H1 (cell line): ENCODE data around the gene PGBD4. TPM values are rescaled to one million over a fixed set of nuclear protein-coding genes. Genes with fewer than 3 reads are reported as not detected.

Experiments
- CTCF ChIA-PET: fragments of 300-600 bp; sonication (Branson Sonifier 250); formaldehyde crosslinking; loops from one replicate; lab custom pipeline; 2021; ENCODE audit not compliant: partially characterized antibody; lab: Charles Lee
- POLR2A ChIA-PET: fragments of 300-600 bp; sonication (Branson Sonifier 250); formaldehyde crosslinking; loops from one replicate; lab custom pipeline; 2021; ENCODE audit warnings: inconsistent platforms; ENCODE audit not compliant: partially characterized antibody; lab: Charles Lee
- DNase-seq, 2 experiments: peaks; one replicate each; pipeline versions ENCODE4 v3.0.0 to v3.0.0-alpha.2; 2010 to 2022; ENCODE audit warnings: low spot score in 2 of 2, low read depth in 1 of 2, mixed read lengths in 1 of 2
- FAIRE-seq: peaks from 2 replicates; lab custom pipeline; 2011; peaks lifted over from hg19 to GRCh38; lab: Jason Lieb, UNC
- H2AFZ ChIP-seq: 2 replicates; pipeline ENCODE4 v1.8.1; 2012; ENCODE audit warnings: low read length, inconsistent platforms
- H2AK5ac ChIP-seq: 2 replicates; pipeline ENCODE4 v1.6.1; 2013; ENCODE audit warnings: low read depth, low read length
- H2BK120ac ChIP-seq: replicated peaks from 2 replicates; pipeline ENCODE3; 2013; ENCODE audit warnings: low read depth, low read length, inconsistent platforms
- H2BK12ac ChIP-seq: 2 replicates; pipeline ENCODE4 v1.6.1; 2013; ENCODE audit warnings: low read depth, low read length
- H2BK15ac ChIP-seq: 2 replicates; pipeline ENCODE4 v1.6.1; 2013; ENCODE audit warnings: low read length
- H2BK20ac ChIP-seq: 2 replicates; pipeline ENCODE4 v1.6.1; 2013; ENCODE audit warnings: low read length
- H2BK5ac ChIP-seq: 2 replicates; pipeline ENCODE4 v1.6.1; 2013; ENCODE audit warnings: low read depth, low read length
- H3K14ac ChIP-seq: 2 replicates; pipeline ENCODE4 v1.6.1; 2013; ENCODE audit warnings: inconsistent platforms; ENCODE audit not compliant: insufficient read length
- H3K18ac ChIP-seq: 2 replicates; pipeline ENCODE4 v1.6.1; 2013; ENCODE audit warnings: low read length; ENCODE audit errors: extremely low read depth
- H3K23ac ChIP-seq: 2 replicates; pipeline ENCODE4 v1.6.1; 2013; ENCODE audit warnings: inconsistent platforms; ENCODE audit not compliant: insufficient read length
- H3K23me2 ChIP-seq: 2 replicates; pipeline ENCODE4 v1.6.1; 2013; ENCODE audit warnings: low read depth, low read length
- H3K27ac ChIP-seq: 2 replicates; pipeline ENCODE4 v1.6.1; 2011; ENCODE audit warnings: low read depth, low read length, inconsistent platforms
- H3K27me3 ChIP-seq, 4 experiments: replicated peaks in 1 of 4; 1 replicate in 1 of 4; 2 replicates in 3 of 4; pipeline versions ENCODE4 v1.6.1 to v1.8.1; 2011 to 2013; ENCODE audit warnings: low read length in 3 of 4, mild to moderate bottlenecking in 3 of 4, inconsistent platforms in 2 of 4, mixed read lengths in 2 of 4, moderate library complexity in 1 of 4; ENCODE audit not compliant: control insufficient read depth in 3 of 4, insufficient read depth in 3 of 4; ENCODE audit errors: extremely low read depth in 1 of 4
- H3K36me3 ChIP-seq, 4 experiments: 2 replicates each; pipeline versions ENCODE4 v1.6.1 to v1.8.1; 2011 to 2013; ENCODE audit warnings: mild to moderate bottlenecking in 4 of 4, low read length in 3 of 4, moderate library complexity in 2 of 4, control low read depth in 1 of 4, inconsistent platforms in 1 of 4; ENCODE audit not compliant: insufficient read depth in 4 of 4, control insufficient read depth in 2 of 4
- H3K4ac ChIP-seq: replicated peaks from 2 replicates; pipeline ENCODE3; 2013; ENCODE audit warnings: low read length, low read depth, mixed read lengths, inconsistent platforms; ENCODE audit not compliant: insufficient read length
- H3K4me1 ChIP-seq, 4 experiments: replicated peaks in 1 of 4; 1 replicate in 1 of 4; 2 replicates in 3 of 4; pipeline versions ENCODE4 v1.6.1 to v1.8.1; 2011 to 2013; ENCODE audit warnings: low read length in 3 of 4, inconsistent platforms in 2 of 4, mixed read lengths in 1 of 4; ENCODE audit not compliant: insufficient read depth in 4 of 4, control insufficient read depth in 3 of 4
- H3K4me2 ChIP-seq, 2 experiments: 2 replicates each; pipeline versions ENCODE4 v1.6.1 to v1.8.1; 2011 to 2013; ENCODE audit warnings: low read depth in 2 of 2, low read length in 2 of 2, control low read depth in 1 of 2, inconsistent platforms in 1 of 2, mild to moderate bottlenecking in 1 of 2; ENCODE audit not compliant: insufficient read depth in 1 of 2
- H3K4me3 ChIP-seq, 4 experiments: fragments of 200-600, 300-600 bp in 1 of 4; sonication (generic), shearing (Covaris generic), sonication (Bioruptor Twin) in 1 of 4; 2 replicates each; pipeline versions ENCODE4 v1.5.1 to v1.8.1; 2011 to 2016; ENCODE audit warnings: low read length in 4 of 4, low read depth in 3 of 4, control low read depth in 2 of 4, inconsistent platforms in 2 of 4, mild to moderate bottlenecking in 2 of 4, mixed read lengths in 1 of 4, moderate library complexity in 1 of 4; ENCODE audit not compliant: insufficient read depth in 2 of 4; ENCODE audit errors: extremely low read depth in 1 of 4
- H3K56ac ChIP-seq: replicated peaks from 2 replicates; pipeline ENCODE3; 2013; ENCODE audit warnings: low read depth, mild to moderate bottlenecking, mixed read lengths, low read length, inconsistent platforms; ENCODE audit not compliant: insufficient read length
- H3K79me1 ChIP-seq: 2 replicates; pipeline ENCODE4 v1.6.1; 2013; ENCODE audit warnings: low read depth, low read length, control low read depth
- H3K79me2 ChIP-seq, 2 experiments: 2 replicates each; pipeline versions ENCODE4 v1.6.1 to v1.8.1; 2012 to 2013; ENCODE audit warnings: low read length in 2 of 2, mild to moderate bottlenecking in 2 of 2, inconsistent platforms in 1 of 2; ENCODE audit not compliant: insufficient read depth in 2 of 2, control insufficient read depth in 1 of 2
- H3K9ac ChIP-seq, 4 experiments: replicated peaks in 1 of 4; 1 replicate in 1 of 4; 2 replicates in 3 of 4; pipeline versions ENCODE4 v1.6.1 to v1.8.1; 2011 to 2013; ENCODE audit warnings: low read depth in 3 of 4, low read length in 3 of 4, control low read depth in 2 of 4, mild to moderate bottlenecking in 2 of 4, moderate library complexity in 2 of 4, inconsistent platforms in 1 of 4; ENCODE audit errors: extremely low read depth in 1 of 4
- H3K9me3 ChIP-seq, 2 experiments: 2 replicates each; pipeline versions ENCODE4 v1.6.1 to v1.8.1; 2012 to 2013; ENCODE audit warnings: mild to moderate bottlenecking in 2 of 2, moderate library complexity in 2 of 2, control low read depth in 1 of 2, inconsistent platforms in 1 of 2, low read depth in 1 of 2, low read length in 1 of 2, mixed read lengths in 1 of 2; ENCODE audit not compliant: insufficient read depth in 2 of 2
- H4K20me1 ChIP-seq, 2 experiments: replicated peaks in 1 of 2; 2 replicates each; pipeline versions ENCODE3 to v1.8.1; 2011 to 2013; ENCODE audit warnings: inconsistent platforms in 2 of 2, low read length in 2 of 2, mild to moderate bottlenecking in 1 of 2; ENCODE audit not compliant: insufficient read depth in 2 of 2, control insufficient read depth in 1 of 2
- H4K5ac ChIP-seq: 2 replicates; pipeline ENCODE4 v1.6.1; 2013; ENCODE audit warnings: low read length, low read depth, mixed read lengths, inconsistent platforms; ENCODE audit not compliant: insufficient read length
- H4K8ac ChIP-seq: 2 replicates; pipeline ENCODE4 v1.8.0; 2013; ENCODE audit warnings: mild to moderate bottlenecking, moderate library complexity, low read length, inconsistent platforms; ENCODE audit not compliant: insufficient read depth; ENCODE audit errors: extremely low read depth
- H4K91ac ChIP-seq: replicated peaks from 2 replicates; pipeline ENCODE3; 2013; ENCODE audit warnings: low read length, mixed read lengths, inconsistent platforms; ENCODE audit not compliant: insufficient read length
- ASH2L ChIP-seq: fragments of 200-600, 300-600 bp; sonication (generic); IDR thresholded peaks from one replicate; pipeline ENCODE4 v1.7.1; 2017; ENCODE audit warnings: low read length
- CREB1 ChIP-seq: IDR thresholded peaks from 2 replicates; pipeline ENCODE4 v1.6.1; 2012; ENCODE audit warnings: inconsistent platforms
- EP300 ChIP-seq, 2 experiments: IDR thresholded peaks; 1 replicate in 1 of 2; 2 replicates in 1 of 2; pipeline ENCODE4 v1.6.1; 2011 to 2012; ENCODE audit warnings: low read depth in 2 of 2, low read length in 2 of 2, mild to moderate bottlenecking in 2 of 2, borderline replicate concordance in 1 of 2, inconsistent platforms in 1 of 2, moderate library complexity in 1 of 2
- NANOG ChIP-seq: IDR thresholded peaks from 2 replicates; pipeline ENCODE4 v1.6.1; 2011; ENCODE audit warnings: low read length, low read depth, mild to moderate bottlenecking, inconsistent platforms; ENCODE audit not compliant: insufficient read depth, poor library complexity, severe bottlenecking
- NRF1 ChIP-seq: IDR thresholded peaks from 2 replicates; pipeline ENCODE4 v1.6.1; 2011; ENCODE audit warnings: mild to moderate bottlenecking, low read depth, low read length, improper control_type of control experiment
- POLR2A ChIP-seq, 2 experiments: IDR thresholded peaks; 1 replicate in 1 of 2; 2 replicates in 1 of 2; pipeline ENCODE4 v1.6.1; 2011; ENCODE audit warnings: low read depth in 2 of 2, low read length in 2 of 2, mild to moderate bottlenecking in 2 of 2; ENCODE audit errors: control extremely low read depth in 1 of 2
- POU5F1 ChIP-seq: IDR thresholded peaks from 2 replicates; pipeline ENCODE4 v1.6.1; 2011; ENCODE audit warnings: low read depth, mild to moderate bottlenecking, low read length, moderate library complexity
- RAD21 ChIP-seq, 2 experiments: IDR thresholded peaks in 1 of 2; conservative IDR thresholded peaks in 1 of 2; 2 replicates each; pipeline ENCODE4 v1.6.1; 2011; ENCODE audit warnings: low read depth in 2 of 2, low read length in 2 of 2, improper control_type of control experiment in 1 of 2, inconsistent platforms in 1 of 2, mild to moderate bottlenecking in 1 of 2, moderate library complexity in 1 of 2
- RFX5 ChIP-seq: IDR thresholded peaks from 2 replicates; pipeline ENCODE4 v1.6.1; 2011; ENCODE audit warnings: low read depth, low read length, improper control_type of control experiment, borderline replicate concordance
- WGBS, 2 experiments: shearing (Covaris generic) in 1 of 2; methylation state at CpG; one replicate each; pipeline versions ENCODE4 v1.1.6 to v1.1.7; 2013 to 2015; ENCODE audit warnings: low lambda C conversion rate in 2 of 2, mixed read lengths in 2 of 2, inconsistent platforms in 1 of 2, low coverage in 1 of 2, missing lambda C conversion rate in 1 of 2; ENCODE audit not compliant: insufficient replicate concordance in 2 of 2, insufficient coverage in 1 of 2, insufficient read length in 1 of 2; ENCODE audit errors: extremely low coverage in 1 of 2, missing lambda C conversion rate in 1 of 2; 5-methylcytosine and 5-hydroxymethylcytosine counted together
- polyA plus RNA-seq, 7 experiments: library from polyadenylated mRNA; depleted of rRNA in 3 of 7; stranded (reverse) in 5 of 7; unstranded in 2 of 7; fragments of >200 nt in 5 of 7; fragments of 200-250 nt in 2 of 7; gene quantifications; 1 replicate in 5 of 7; 2 replicates in 1 of 7; 4 replicates in 1 of 7; pipeline versions ENCODE4 v1.2.1 to v1.2.3, GENCODE V29; 2011 to 2013; ENCODE audit warnings: missing spikeins in 2 of 7, mixed read lengths in 2 of 7
- total RNA-seq: library from RNA; stranded (reverse); fragmentation: NEBNext Ultra II Directional; extraction: Animal tissue kit (Norgen Biotek cat#: 25700); gene quantifications from 2 replicates; pipeline ENCODE4 v1.2.1, GENCODE V29; 2021
- TF ChIP-seq, protein P1 (sequence below): IDR thresholded peaks from 2 replicates; pipeline ENCODE4 v1.6.1; 2012; ENCODE audit warnings: inconsistent platforms

PGBD4 gene
- total and polyA plus RNA-seq, 2 of the 8 experiments (the other 6 are each of a cell fraction or from before 2014, with no cell fraction given) = 0.68 to 0.76 TPM

DNA sequence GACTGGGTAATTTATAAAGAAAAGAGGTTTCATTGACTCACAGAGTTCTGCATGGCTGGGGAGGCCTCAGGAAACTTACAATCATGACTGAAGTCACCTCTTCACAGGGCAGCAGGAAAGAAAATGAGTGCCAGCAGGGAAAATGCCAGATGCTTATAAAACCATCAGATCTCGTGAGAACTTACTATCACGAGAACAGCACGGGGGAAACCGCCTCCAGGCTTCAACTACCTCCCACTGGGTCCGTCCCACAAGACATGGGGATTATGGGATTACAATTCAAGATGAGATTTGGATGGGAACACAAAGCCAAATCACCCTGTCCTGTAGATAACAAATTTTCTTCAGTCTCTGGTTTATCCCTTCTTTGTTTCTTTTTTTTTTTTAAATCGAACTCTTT, 31.9 kb upstream of the PGBD4 start:
- Histone ChIP-seq H3K9ac (no peak overlapping the region), H2BK12ac (no peak overlapping the region), H2BK20ac (no peak overlapping the region), H3K4me3 (no peak overlapping the region), H2BK120ac (no peak overlapping the region), H3K4me1 (no peaks in the 10 kb centered on the region), H3K23ac (no peak overlapping the region), H3K18ac (no peak overlapping the region), H3K36me3 (no peaks in the 10 kb centered on the region), H2AK5ac (no peak overlapping the region), H3K79me2 (no peaks in the 10 kb centered on the region), H4K8ac (no peak overlapping the region), H2AFZ (no peak overlapping the region), H3K9me3 (no peaks in the 10 kb centered on the region), H3K4ac (no peak overlapping the region), H3K27ac (no peak overlapping the region), H3K14ac (no peak overlapping the region), H2BK5ac (no peak overlapping the region), H4K91ac (no peak overlapping the region), H3K56ac (no peak overlapping the region), H4K20me1 (no peaks in the 10 kb centered on the region), H3K4me2 (no peak overlapping the region), H3K23me2 (no peaks in the 10 kb centered on the region; the same call in 1 of the 2 replicates), H2BK15ac (no peak overlapping the region), H4K5ac (no peak overlapping the region), H3K79me1 (no peaks in the 10 kb centered on the region), H3K27me3 (no peaks in the 10 kb centered on the region)
- ChIA-PET CTCF (interaction anchor here (1.4 kb wide), 1 partner anchor 40 kb away, joined by 5 read pairs; no protein-coding TSS in a partner anchor), POLR2A (no interaction called here)
- TF ChIP-seq NRF1 = no peak
- TF ChIP-seq POU5F1 = no peak
- TF ChIP-seq RAD21 (IDR thresholded peaks at IDR 0.05 in 1 of 2, conservative IDR thresholded peaks at IDR 0.05 in 1 of 2; ENCODE audit: low read depth in 2 of 2, low read length in 2 of 2) = no peak
- TF ChIP-seq RFX5 = no peak
- no peak for TF ChIP-seq NANOG
- TF ChIP-seq, protein P1, sequence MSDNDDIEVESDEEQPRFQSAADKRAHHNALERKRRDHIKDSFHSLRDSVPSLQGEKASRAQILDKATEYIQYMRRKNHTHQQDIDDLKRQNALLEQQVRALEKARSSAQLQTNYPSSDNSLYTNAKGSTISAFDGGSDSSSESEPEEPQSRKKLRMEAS = no peak
- no peak for TF ChIP-seq CREB1
- TF ChIP-seq EP300 (IDR thresholded peaks at IDR 0.05; ENCODE audit: borderline replicate concordance in 1 of 2, low read depth in 2 of 2, low read length in 2 of 2) = no peak
- TF ChIP-seq POLR2A (IDR thresholded peaks at IDR 0.05; ENCODE audit: control extremely low read depth in 1 of 2, low read depth in 2 of 2, low read length in 2 of 2) = no peak
- TF ChIP-seq ASH2L = no peak
- FAIRE-seq (no peak), DNase-seq (no peak)
- WGBS, 2 experiments = 85% methylated on average over 6 of the region's 6 CpGs; no CpG with 5 or more reads in 1 of the 2 experiments
